Thyroid gland (tissue), 4 donors: Measurements from ENCODE around the gene SLC17A1.

Experiments
- POLR2A ChIP-seq, 2 donors: fragments of 450-650 bp; IDR thresholded peaks; one replicate each; pipeline ENCODE4 v1.6.1; 2017; ENCODE audit warnings: antibody characterized with exemption in 2 of 2, mild to moderate bottlenecking in 2 of 2, moderate library complexity in 1 of 2
- TF ChIP-seq, protein P1 (sequence below), 6 experiments: fragments of 200-600 bp in 3 of 6; fragments of 450-650 bp in 3 of 6; sonication (generic) in 3 of 6; IDR thresholded peaks; one replicate each; pipeline ENCODE4 v1.5.1; 2016 to 2019; ENCODE audit warnings: antibody characterized with exemption in 6 of 6, mild to moderate bottlenecking in 2 of 6, inconsistent platforms in 1 of 6, moderate library complexity in 1 of 6

DNA sequence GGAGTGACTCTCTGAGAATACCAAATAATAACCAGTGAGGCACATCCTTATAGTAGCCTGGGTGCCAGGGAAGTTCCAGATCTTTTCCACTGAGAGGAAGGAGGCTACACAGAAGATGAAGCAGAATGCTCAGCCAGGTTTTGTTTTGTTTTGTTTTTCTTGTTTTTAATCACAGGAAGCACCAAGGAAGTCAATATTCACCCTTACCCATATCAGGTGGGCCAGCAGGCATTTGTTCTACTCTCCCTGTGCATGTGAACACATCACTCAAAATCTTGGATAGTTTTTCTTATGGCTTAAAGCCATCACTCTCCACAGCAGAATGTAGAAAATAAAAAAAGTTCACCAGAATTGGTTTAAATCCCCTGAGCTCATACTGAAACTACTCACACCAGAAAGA is 10.5 kb downstream of the SLC17A1 start:
- TF ChIP-seq, protein P1, sequence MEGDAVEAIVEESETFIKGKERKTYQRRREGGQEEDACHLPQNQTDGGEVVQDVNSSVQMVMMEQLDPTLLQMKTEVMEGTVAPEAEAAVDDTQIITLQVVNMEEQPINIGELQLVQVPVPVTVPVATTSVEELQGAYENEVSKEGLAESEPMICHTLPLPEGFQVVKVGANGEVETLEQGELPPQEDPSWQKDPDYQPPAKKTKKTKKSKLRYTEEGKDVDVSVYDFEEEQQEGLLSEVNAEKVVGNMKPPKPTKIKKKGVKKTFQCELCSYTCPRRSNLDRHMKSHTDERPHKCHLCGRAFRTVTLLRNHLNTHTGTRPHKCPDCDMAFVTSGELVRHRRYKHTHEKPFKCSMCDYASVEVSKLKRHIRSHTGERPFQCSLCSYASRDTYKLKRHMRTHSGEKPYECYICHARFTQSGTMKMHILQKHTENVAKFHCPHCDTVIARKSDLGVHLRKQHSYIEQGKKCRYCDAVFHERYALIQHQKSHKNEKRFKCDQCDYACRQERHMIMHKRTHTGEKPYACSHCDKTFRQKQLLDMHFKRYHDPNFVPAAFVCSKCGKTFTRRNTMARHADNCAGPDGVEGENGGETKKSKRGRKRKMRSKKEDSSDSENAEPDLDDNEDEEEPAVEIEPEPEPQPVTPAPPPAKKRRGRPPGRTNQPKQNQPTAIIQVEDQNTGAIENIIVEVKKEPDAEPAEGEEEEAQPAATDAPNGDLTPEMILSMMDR (IDR thresholded peaks at IDR 0.05) = no peak
- no peak for TF ChIP-seq POLR2A (IDR thresholded peaks at IDR 0.05)
